Adipocyte (in vitro differentiated cells): ENCODE data around the gene WDTC1.
"Not testable (repeated sequence)": the region's sequence is repeated elsewhere in the genome, so short reads cannot be mapped to it uniquely, and the experiment has no call there.

Experiments used
- DNase-seq: peaks from one replicate; pipeline ENCODE4 v3.0.0-alpha.2; 2015; ENCODE audit warnings: low read depth
- H3K27me3 ChIP-seq: replicated peaks from 2 replicates; pipeline ENCODE4 v1.7.0; 2013; ENCODE audit warnings: mild to moderate bottlenecking, low read length, moderate library complexity; ENCODE audit not compliant: control insufficient read depth, insufficient read depth
- H3K36me3 ChIP-seq: 2 replicates; pipeline ENCODE4 v1.7.0; 2013; ENCODE audit warnings: low read length, mild to moderate bottlenecking, moderate library complexity; ENCODE audit not compliant: control insufficient read depth, insufficient read depth, severe bottlenecking
- H3K4me1 ChIP-seq: 2 replicates; pipeline ENCODE4 v1.7.0; 2013; ENCODE audit warnings: mild to moderate bottlenecking, low read length, moderate library complexity; ENCODE audit not compliant: control insufficient read depth, insufficient read depth
- H3K4me3 ChIP-seq: 2 replicates; pipeline ENCODE4 v1.7.0; 2013; ENCODE audit warnings: mild to moderate bottlenecking, low read length, moderate library complexity
- H3K9ac ChIP-seq: 2 replicates; pipeline ENCODE4 v1.7.0; 2013; ENCODE audit warnings: mild to moderate bottlenecking, low read length, moderate library complexity
- H3K9me3 ChIP-seq: 2 replicates; pipeline ENCODE4 v1.7.0; 2013; ENCODE audit warnings: mild to moderate bottlenecking, low read length, moderate library complexity; ENCODE audit not compliant: control insufficient read depth

WDTC1 gene

DNA sequence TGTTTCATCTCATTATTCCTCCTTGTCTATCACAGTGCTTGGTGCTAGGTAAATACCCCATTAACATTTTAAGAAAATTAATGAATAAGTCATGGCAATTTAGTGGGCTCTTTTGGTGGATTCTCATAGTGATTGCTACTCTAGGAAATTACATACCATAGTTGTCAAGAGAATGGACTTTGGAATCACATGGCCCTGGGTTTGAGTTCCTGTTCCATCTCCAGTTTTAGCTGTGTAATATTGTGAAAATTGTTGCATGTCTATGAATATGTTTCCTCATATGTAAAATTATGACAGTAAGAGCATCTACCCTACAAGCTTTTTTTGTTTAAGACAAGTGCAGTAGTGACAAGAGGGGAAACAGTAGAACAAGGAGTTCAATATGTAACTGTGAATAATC, 20.7 kb downstream of the WDTC1 start:
- Histone ChIP-seq H3K9me3 (no peaks in the 10 kb centered on the region), H3K36me3 (no peaks in the 10 kb centered on the region), H3K27me3 (no peaks in the 10 kb centered on the region), H3K9ac (no peak overlapping the region), H3K4me3 (no peak overlapping the region), H3K4me1 (no peaks in the 10 kb centered on the region)
- DNase-seq: no peak

DNA sequence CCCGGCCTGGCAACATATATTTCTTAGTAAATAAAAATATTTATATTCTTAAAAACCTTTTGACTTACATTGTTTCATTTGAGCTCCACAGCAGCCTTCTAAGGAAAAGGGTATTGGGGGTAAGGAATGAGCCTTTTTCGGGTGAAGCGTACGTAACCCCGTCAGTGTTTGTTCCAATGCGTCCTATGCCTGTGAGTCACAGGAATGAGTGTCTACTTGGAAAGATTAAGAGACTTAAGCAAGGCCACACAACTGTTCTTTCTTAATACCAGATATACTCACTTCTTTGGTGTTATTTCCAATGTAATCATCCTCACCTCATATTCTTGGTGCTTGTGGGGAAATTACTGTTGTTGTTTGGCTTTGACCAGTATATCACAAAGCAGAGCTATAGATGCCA, 22.7 kb downstream of the WDTC1 start:
- Histone ChIP-seq H3K4me3 (no peak overlapping the region), H3K9me3 (no peaks in the 10 kb centered on the region), H3K4me1 (no peaks in the 10 kb centered on the region), H3K9ac (no peak overlapping the region), H3K27me3 (no peaks in the 10 kb centered on the region), H3K36me3 (no peaks in the 10 kb centered on the region)
- no peak for DNase-seq

DNA sequence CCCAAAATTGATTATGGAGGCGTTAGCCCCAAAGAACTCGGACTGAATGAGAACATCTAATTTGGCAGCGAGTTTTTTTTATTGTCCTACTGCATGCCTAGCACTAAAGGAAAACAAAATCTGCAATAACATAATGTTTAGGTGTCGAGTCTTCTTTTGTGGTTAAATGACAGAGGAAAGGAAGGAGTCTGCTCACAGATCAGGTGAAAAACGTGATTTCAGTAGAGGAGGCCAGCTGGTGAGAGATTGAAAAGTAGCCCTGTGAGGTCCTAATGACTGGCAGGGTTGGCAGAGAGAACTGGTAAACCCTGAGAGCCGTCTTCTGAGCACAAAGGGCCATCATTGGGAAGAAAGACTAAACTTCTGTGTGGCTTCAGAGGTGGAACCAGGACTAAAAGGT, 24.2 kb downstream of the WDTC1 start:
- Histone ChIP-seq H3K36me3 (peaks cover 2% of the 10 kb centered on the region), H3K4me3 (no peak overlapping the region), H3K9me3 (no peaks in the 10 kb centered on the region), H3K9ac (no peak overlapping the region), H3K4me1 (no peaks in the 10 kb centered on the region), H3K27me3 (no peaks in the 10 kb centered on the region)
- DNase-seq: no peak

DNA sequence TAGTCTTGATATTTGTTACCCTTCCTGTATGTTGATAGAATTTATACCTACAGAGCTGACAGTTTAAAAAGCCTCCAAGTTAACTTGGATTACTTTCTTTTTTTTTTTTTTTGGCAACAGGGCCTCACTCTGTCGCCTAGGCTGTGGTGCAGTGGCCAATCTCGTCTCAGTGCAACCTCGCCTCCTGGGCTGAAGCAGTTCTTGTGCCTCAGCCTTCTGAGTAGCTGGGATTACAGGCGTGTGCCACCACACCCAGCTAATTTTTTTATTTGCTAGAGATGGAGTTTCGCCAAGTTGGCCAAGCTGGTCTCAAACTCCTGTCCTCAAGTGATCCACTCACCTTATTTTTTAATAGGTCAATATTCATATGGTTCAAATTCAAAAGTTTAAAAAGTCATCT, 32.7 kb downstream of the WDTC1 start:
- Histone ChIP-seq H3K36me3 (peaks cover 15% of the 10 kb centered on the region), H3K27me3 (no peaks in the 10 kb centered on the region)
- no peak for DNase-seq

DNA sequence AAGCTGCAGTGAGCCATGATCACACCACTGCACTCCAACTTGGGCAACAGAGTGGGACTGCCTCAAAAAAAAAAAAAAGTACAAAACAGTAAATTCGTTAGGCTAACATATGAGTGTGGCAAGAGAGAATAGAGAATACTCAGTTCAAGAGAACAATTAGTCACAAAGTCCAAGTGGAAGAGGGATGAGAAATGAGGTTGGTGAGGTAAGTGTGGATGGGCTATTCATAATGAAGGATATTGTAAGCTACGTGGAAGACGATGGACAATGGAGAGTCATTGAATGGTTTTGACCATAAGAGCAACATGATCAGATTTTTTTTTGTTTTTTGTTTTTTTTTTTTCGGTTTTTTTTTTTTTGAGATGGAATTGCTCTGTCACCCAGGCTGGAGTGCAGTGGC, 34.8 kb downstream of the WDTC1 start:
- no peak for DNase-seq
- Histone ChIP-seq H3K9me3 (no peaks in the 10 kb centered on the region), H3K36me3 (peaks cover 9% of the 10 kb centered on the region), H3K4me1 (no peaks in the 10 kb centered on the region), H3K4me3 (no peak overlapping the region), H3K27me3 (no peaks in the 10 kb centered on the region), H3K9ac (no peak overlapping the region)

More for the DNA sequence above, 32.7 kb downstream of the WDTC1 start:
- H3K4me1 ChIP-seq: no peaks in the 10 kb centered on the region
- H3K4me3 ChIP-seq: no peak overlapping the region
- H3K9me3 ChIP-seq: no peaks in the 10 kb centered on the region
- H3K9ac ChIP-seq: no peak overlapping the region

DNA sequence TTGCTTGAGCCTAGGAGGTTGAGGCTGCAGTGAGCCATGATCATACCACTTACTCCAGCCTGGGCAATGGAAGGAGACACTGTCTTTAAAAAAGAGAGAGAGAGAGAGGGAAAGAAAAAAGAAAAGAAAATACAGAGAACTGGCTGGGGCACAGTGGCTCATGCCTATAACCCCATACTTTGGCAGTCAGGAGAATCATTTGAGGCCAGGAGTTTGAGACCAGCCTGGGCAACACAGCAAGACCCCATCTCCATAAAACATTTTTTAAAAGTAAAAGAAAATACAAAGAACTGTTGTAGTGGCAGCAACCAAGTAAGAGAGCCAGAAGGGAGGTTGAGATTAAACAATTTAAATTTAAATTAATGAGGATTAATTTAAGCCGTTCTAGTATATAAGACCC, 39.8 kb downstream of the WDTC1 start:
- no peak for DNase-seq
- Histone ChIP-seq H3K9me3 (no peaks in the 10 kb centered on the region), H3K9ac (no peak overlapping the region), H3K27me3 (no peaks in the 10 kb centered on the region), H3K4me3 (no peak overlapping the region), H3K4me1 (no peaks in the 10 kb centered on the region), H3K36me3 (no peaks in the 10 kb centered on the region)

DNA sequence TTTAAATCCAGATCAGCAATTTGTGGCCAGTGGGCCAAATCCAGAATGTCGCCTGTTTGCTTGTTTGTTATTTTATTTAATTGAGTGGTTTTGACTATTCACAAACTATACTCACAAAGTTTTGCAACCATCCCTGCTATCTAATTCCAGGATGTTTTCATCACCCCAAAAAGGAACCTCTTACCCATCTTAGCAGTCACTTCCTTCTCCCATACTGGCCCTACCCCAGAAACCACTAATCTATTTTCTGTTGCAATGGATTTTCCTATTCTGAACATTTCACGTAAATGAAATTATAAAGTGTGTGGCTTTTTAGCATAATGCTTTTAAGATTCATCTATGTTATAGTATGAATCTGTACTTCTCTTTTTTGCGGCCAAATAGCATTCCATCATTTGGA, 41.3 kb downstream of the WDTC1 start:
- DNase-seq: no peak
- Histone ChIP-seq H3K9me3 (no peaks in the 10 kb centered on the region), H3K27me3 (no peaks in the 10 kb centered on the region), H3K9ac (no peak overlapping the region), H3K4me3 (no peak overlapping the region), H3K4me1 (no peaks in the 10 kb centered on the region), H3K36me3 (no peaks in the 10 kb centered on the region)

DNA sequence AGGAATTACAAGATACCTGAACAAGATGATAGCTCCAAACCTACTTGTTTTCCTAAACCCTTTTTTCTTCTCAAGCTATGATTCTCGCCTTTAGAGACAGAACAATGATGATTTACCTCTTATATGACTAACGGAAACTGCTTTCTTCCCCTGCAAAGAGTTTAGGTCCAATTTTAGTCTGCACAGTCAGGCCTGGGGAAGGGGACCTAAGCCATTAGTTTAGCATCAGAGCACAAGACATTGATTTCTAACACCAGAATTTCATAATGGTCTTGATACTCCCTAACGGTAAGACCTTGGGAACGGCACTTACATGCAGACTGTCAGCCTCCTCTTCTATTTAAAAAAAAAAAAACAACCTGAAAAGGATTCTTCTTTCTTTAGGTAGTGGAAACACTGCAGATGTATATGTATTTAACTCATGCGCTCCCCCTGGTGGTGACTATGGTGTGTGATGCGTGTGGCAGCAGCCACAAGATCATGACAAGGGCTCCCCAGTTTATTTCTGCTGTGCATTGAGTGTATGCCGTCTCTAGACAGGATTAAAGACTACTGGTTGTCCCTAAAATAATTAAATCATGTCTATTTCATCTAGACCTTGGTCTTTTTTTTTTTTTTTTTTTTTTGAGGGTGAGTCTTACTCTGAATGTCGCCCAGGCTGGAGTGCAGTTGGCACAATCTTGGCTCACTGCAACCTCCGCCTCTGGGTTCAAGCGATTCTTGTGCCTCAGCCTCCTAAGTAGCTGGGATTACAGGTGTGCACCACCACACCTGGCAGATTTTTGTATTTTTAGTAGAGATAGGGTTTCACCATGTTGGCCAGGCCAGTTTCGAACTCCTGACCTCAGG, 50.2 kb downstream of the WDTC1 start:
- Histone ChIP-seq H3K9ac (no peak overlapping the region), H3K36me3 (peaks cover 18% of the 10 kb centered on the region), H3K4me3 (no peak overlapping the region), H3K9me3 (no peaks in the 10 kb centered on the region), H3K4me1 (no peaks in the 10 kb centered on the region), H3K27me3 (no peaks in the 10 kb centered on the region)
- peak; percentile 94 for DNase-seq

DNA sequence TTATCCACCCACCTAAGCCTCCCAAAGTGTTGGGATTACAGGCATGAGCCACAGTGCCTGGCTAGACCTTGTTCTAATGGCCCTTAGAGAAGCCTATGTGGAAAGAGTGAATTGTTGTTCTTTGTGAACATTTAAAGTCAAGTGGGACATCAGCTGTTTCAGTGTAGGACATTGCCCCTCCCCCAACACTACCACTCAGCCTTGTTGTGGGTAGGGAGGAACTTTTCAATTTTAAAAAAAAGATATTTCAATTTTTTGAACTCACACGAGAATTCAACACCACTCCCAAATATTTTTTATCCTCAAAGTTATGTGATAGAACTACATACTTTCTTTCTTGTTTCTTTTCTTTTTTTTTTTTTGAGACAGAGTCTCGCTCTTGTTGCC, 50.8 kb downstream of the WDTC1 start:
- DNase-seq: no peak
- no peak overlapping the region for H3K4me3 ChIP-seq
- no peak overlapping the region for H3K9ac ChIP-seq
- H3K36me3 ChIP-seq: peaks cover 18% of the 10 kb centered on the region
- H3K9me3 ChIP-seq: no peaks in the 10 kb centered on the region
- H3K27me3 ChIP-seq: no peaks in the 10 kb centered on the region
- H3K4me1 ChIP-seq: no peaks in the 10 kb centered on the region

DNA sequence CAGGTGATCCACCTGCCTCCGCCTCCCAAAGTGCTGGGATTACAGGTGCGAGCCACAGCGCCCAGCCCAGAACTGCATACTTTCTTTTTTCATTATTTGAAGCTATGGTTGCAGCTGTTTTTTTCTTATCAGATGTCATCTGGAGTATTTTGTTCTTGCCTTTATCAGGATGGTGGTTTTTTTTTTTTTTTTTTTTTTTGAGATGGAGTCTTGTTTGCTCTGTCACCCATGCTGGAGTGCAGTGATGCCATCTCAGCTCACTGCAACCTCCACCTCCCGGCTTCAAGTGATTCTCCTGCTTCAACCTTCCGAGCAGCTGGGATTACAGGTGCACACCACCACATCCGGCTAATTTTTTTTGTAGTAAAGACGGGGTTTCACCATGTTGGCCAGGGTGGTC, 51.4 kb downstream of the WDTC1 start:
- peaks cover 18% of the 10 kb centered on the region for H3K36me3 ChIP-seq
- not testable (repeated sequence) for H3K27me3 ChIP-seq, H3K9me3 ChIP-seq, DNase-seq, H3K4me1 ChIP-seq, H3K4me3 ChIP-seq, H3K9ac ChIP-seq

DNA sequence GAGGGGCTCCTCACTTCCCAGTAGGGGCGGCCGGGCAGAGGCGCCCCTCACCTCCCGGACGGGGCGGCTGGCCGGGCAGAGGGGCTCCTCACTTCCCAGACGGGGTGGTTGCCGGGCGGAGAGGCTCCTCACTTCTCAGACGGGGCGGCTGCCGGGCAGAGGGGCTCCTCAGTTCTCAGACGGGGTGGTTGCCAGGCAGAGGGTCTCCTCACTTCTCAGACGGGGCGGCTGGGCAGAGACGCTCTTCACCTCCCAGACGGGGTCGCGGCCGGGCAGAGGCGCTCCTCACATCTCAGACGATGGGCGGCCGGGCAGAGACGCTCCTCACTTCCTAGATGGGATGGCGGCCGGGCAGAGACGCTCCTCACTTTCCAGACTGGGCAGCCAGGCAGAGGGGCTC, 54.7 kb downstream of the WDTC1 start:
- not testable (repeated sequence) for H3K4me1 ChIP-seq, H3K27me3 ChIP-seq, DNase-seq, H3K9me3 ChIP-seq, H3K4me3 ChIP-seq, H3K9ac ChIP-seq
- peaks cover 24% of the 10 kb centered on the region for H3K36me3 ChIP-seq

DNA sequence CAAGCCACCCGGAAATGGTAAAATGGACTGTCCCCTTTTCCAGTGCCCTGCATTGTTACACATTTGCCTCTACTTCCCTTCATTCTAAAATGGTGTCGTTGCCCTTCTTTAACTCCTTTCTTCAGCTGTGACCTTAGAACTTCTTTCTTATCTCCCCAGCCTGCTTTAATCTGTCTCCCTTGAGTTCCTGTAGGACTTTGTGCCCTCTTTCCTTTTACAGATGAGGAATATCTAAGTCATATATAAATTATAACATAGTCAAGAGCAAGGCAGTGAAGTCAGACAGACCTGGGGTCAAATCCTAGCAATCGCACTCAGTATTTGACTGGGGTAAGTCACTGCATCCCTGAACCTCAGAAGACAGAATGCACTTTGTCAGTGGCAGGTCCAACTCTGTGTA, 56.1 kb downstream of the WDTC1 start:
- H3K36me3 ChIP-seq: peaks cover 36% of the 10 kb centered on the region
- H3K27me3 ChIP-seq: no peaks in the 10 kb centered on the region
- no peaks in the 10 kb centered on the region for H3K9me3 ChIP-seq
- no peaks in the 10 kb centered on the region for H3K4me1 ChIP-seq
- H3K4me3 ChIP-seq: no peak overlapping the region
- no peak for DNase-seq
- H3K9ac ChIP-seq: no peak overlapping the region
